IPS-18a (cell line): ENCODE data around the gene NLRC5.
"Not testable (repeated sequence)": the region's sequence is repeated elsewhere in the genome, so short reads cannot be mapped to it uniquely, and the experiment has no call there.

ENCODE experiments used
- H3K27ac ChIP-seq: one replicate; pipeline ENCODE4 v1.5.1; 2013; ENCODE audit warnings: low read length
- H3K27me3 ChIP-seq: one replicate; pipeline ENCODE4 v1.6.1; 2013; ENCODE audit warnings: mild to moderate bottlenecking, low read length; ENCODE audit not compliant: control insufficient read depth, insufficient read depth
- H3K36me3 ChIP-seq: one replicate; pipeline ENCODE4 v1.6.1; 2013; ENCODE audit warnings: low read depth, low read length; ENCODE audit not compliant: control insufficient read depth
- H3K4me1 ChIP-seq: one replicate; pipeline ENCODE4 v1.6.1; 2013; ENCODE audit warnings: low read depth, low read length; ENCODE audit not compliant: control insufficient read depth
- H3K4me3 ChIP-seq: one replicate; pipeline ENCODE4 v1.5.1; 2013; ENCODE audit warnings: low read length
- H3K9ac ChIP-seq: one replicate; pipeline ENCODE4 v1.6.1; 2013; ENCODE audit warnings: mild to moderate bottlenecking, low read length, moderate library complexity
- H3K9me3 ChIP-seq: one replicate; pipeline ENCODE4 v1.6.1; 2013; ENCODE audit warnings: low read depth, low read length; ENCODE audit not compliant: control insufficient read depth

The NLRC5 gene

GRCh38 chr16:57107321-57107922 is 118.1 kb downstream of the NLRC5 start:
- Histone ChIP-seq H3K27me3 (no peaks in the 10 kb centered on the region), H3K4me1 (no peaks in the 10 kb centered on the region), H3K9ac (no peak overlapping the region), H3K36me3 (no peaks in the 10 kb centered on the region), H3K4me3 (no peak overlapping the region), H3K9me3 (no peaks in the 10 kb centered on the region), H3K27ac (no peak overlapping the region)

GRCh38 chr16:57108432-57108831 is 119.1 kb downstream of the NLRC5 start:
- H3K27ac ChIP-seq: no peak overlapping the region
- H3K27me3 ChIP-seq: no peaks in the 10 kb centered on the region
- H3K36me3 ChIP-seq: no peaks in the 10 kb centered on the region
- H3K9me3 ChIP-seq: no peaks in the 10 kb centered on the region
- H3K4me1 ChIP-seq: no peaks in the 10 kb centered on the region
- no peak overlapping the region for H3K4me3 ChIP-seq
- no peak overlapping the region for H3K9ac ChIP-seq

GRCh38 chr16:57109259-57110105 is 120.1 kb downstream of the NLRC5 start:
- H3K9ac ChIP-seq, H3K27ac ChIP-seq, H3K27me3 ChIP-seq, H3K36me3 ChIP-seq, H3K4me3 ChIP-seq, H3K4me1 ChIP-seq, H3K9me3 ChIP-seq: not testable (repeated sequence)

DNA sequence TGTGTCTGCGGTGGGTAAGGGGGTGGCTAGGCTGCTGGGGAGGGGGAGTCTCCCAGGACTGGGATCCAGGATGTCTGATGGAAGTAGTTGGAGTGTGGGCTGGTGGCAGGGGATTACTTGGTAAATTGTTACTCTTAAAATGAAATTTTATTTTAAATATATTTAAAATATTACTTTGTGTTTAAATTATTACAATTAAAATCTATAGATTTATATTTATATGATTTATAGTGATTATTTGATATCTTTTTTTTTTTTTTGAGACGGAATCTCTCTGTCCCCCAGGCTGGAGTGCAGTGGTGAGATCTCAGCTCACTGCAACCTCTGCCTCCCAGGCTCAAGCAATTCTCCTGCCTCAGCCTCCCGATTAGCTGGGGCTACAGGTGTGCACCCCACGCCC is 121.6 kb downstream of the NLRC5 start:
- H3K9ac ChIP-seq: no peak overlapping the region
- H3K36me3 ChIP-seq: no peaks in the 10 kb centered on the region
- H3K9me3 ChIP-seq: no peaks in the 10 kb centered on the region
- no peak overlapping the region for H3K27ac ChIP-seq
- no peak overlapping the region for H3K4me3 ChIP-seq
- no peaks in the 10 kb centered on the region for H3K4me1 ChIP-seq
- no peaks in the 10 kb centered on the region for H3K27me3 ChIP-seq

DNA sequence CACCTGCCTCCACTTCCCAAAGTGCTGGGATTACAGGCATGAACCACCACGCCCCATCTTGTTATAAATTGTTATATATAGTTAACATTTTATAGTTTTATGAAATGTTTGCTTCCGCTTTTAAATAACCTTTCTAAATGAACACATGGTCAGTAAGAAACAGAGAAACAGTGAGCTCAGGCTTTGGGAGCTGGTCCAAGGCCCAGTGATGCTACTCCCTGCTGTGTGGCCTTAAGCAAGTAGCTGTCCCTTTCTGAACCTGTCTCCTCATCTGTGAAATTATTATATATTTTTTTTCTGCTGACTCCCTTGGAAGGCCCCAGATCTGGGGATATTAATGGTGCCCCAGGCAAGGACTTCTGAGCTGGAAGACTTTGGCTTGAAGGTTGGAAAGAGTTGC is 122.1 kb downstream of the NLRC5 start:
- Histone ChIP-seq H3K27me3 (no peaks in the 10 kb centered on the region), H3K9ac (no peak overlapping the region), H3K36me3 (no peaks in the 10 kb centered on the region), H3K27ac (no peak overlapping the region), H3K9me3 (no peaks in the 10 kb centered on the region), H3K4me3 (no peak overlapping the region), H3K4me1 (no peaks in the 10 kb centered on the region)

- H3K4me3 ChIP-seq: no peak overlapping the region
- H3K27me3 ChIP-seq: no peaks in the 10 kb centered on the region
- H3K9me3 ChIP-seq: no peaks in the 10 kb centered on the region
- no peak overlapping the region for H3K27ac ChIP-seq
- H3K36me3 ChIP-seq: no peaks in the 10 kb centered on the region
- H3K9ac ChIP-seq: no peak overlapping the region
- H3K4me1 ChIP-seq: no peaks in the 10 kb centered on the region
These were observed 123.2 kb downstream of the NLRC5 start for GRCh38 chr16:57112403-57113041.

DNA sequence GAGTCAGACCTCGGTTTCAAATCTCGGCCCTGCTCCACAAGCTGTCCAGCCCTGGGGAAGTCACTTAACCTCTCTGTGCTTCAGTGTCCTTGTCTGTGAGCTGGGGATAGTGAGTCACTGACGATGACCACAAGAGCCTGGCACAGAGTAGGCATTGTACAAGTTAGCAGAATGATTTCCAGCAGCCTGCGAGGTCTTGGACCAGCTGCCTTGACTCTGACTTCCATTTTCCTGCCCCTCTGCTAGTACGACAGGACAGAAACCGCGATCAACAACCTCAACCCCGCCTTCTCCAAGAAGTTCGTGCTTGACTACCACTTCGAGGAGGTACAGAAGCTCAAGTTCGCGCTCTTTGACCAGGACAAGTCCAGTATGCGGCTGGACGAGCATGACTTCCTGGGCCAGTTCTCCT is 123.7 kb downstream of the NLRC5 start:
- Histone ChIP-seq H3K36me3 (no peaks in the 10 kb centered on the region), H3K27me3 (no peaks in the 10 kb centered on the region), H3K4me1 (no peaks in the 10 kb centered on the region), H3K9ac (no peak overlapping the region), H3K9me3 (no peaks in the 10 kb centered on the region), H3K4me3 (no peak overlapping the region), H3K27ac (no peak overlapping the region)

- Histone ChIP-seq H3K4me1 (no peaks in the 10 kb centered on the region), H3K27ac (no peak overlapping the region), H3K9ac (no peak overlapping the region), H3K36me3 (no peaks in the 10 kb centered on the region), H3K4me3 (no peak overlapping the region), H3K27me3 (no peaks in the 10 kb centered on the region), H3K9me3 (no peaks in the 10 kb centered on the region)
These were observed 124.3 kb downstream of the NLRC5 start for GRCh38 chr16:57113664-57114063.

DNA sequence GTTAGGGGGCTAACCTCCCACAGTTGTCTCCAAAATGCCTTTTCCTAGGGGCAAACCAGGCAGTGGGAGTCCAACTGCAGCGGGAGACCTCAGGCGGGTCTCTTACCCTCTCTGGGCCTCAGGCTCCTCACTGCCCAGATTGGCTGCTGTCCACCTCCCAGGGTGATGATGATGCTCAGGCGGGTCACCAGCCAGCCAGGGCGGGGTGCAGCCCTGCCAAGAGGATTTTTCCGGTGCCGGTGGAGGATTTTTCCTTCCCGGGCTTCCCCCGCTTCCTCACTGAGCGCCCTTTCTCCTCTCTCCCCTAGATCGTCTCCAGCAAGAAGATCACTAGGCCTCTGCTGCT is 125.8 kb downstream of the NLRC5 start:
- no peak overlapping the region for H3K27ac ChIP-seq
- H3K9ac ChIP-seq: no peak overlapping the region
- no peaks in the 10 kb centered on the region for H3K9me3 ChIP-seq
- H3K36me3 ChIP-seq: no peaks in the 10 kb centered on the region
- H3K4me3 ChIP-seq: no peak overlapping the region
- H3K4me1 ChIP-seq: no peaks in the 10 kb centered on the region
- no peaks in the 10 kb centered on the region for H3K27me3 ChIP-seq

GRCh38 chr16:57115514-57116182 is 126.3 kb downstream of the NLRC5 start:
- Histone ChIP-seq H3K9ac (no peak overlapping the region), H3K4me1 (no peaks in the 10 kb centered on the region), H3K27me3 (no peaks in the 10 kb centered on the region), H3K9me3 (no peaks in the 10 kb centered on the region), H3K4me3 (no peak overlapping the region), H3K36me3 (no peaks in the 10 kb centered on the region), H3K27ac (no peak overlapping the region)

- H3K27me3 ChIP-seq: no peaks in the 10 kb centered on the region
- no peak overlapping the region for H3K27ac ChIP-seq
- no peaks in the 10 kb centered on the region for H3K9me3 ChIP-seq
- H3K9ac ChIP-seq: no peak overlapping the region
- no peaks in the 10 kb centered on the region for H3K4me1 ChIP-seq
- no peaks in the 10 kb centered on the region for H3K36me3 ChIP-seq
- no peak overlapping the region for H3K4me3 ChIP-seq
These were observed 129.2 kb downstream of the NLRC5 start for GRCh38 chr16:57118461-57119084.
